ENCODE results near the gene PTGDS.

The PTGDS gene

GRCh38 chr9:136958898-136959850 lies 18.1 kb upstream of the PTGDS start:
- no peak for DNase-seq

DNA sequence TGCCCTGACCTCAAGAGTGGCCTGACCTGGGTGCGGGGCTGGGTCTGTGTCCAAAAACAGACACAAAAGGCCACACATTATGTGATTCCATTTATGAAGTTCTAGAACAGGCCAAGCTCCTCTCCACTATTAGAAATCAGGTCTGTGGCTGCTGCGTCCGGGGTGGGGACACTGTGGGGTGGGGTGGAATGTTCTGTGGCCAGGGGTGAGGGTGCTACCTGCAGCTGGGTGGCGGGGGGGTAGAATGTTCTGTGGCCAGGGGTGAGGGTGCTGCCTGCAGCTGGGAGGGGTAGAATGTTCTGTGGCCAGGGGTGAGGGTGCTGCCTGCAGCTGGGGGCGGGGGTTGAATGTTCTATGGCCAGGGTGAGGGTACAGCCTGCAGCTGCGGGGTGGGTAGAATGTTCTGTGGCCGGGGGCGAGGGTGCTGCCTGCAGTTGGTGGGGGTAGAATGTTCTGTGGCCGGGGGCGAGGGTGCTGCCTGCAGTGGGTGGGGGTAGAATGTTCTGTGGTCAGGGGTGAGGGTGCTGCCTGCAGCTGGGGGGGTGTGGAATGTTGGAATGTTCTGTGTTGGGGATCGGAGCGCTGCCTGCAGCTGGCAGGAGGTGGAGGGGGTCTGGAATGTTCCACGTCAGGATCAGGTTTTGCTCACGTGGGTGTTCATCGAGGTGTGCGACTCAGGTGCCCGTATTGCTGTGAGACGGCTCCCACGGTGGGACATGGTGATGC lies 16.9 kb upstream of the PTGDS start:
- no peak for DNase-seq

DNA sequence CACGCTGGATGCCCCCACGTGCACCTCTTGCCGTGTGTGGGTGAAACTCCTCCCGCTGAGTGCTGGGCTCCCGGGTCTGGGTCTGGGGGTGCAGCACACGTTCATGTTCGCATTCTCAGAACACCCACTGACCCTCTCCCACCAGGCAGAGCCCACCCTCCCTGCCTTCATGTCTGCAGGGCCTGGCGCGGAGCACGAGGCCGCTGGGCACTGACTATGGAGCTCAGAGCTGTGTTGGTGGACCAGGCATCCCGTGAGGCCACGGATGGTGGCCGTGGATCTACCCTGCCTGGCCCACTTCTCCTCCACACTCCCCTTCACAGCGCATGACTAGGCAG lies 16.4 kb upstream of the PTGDS start:
- DNase-seq: no peak

DNA sequence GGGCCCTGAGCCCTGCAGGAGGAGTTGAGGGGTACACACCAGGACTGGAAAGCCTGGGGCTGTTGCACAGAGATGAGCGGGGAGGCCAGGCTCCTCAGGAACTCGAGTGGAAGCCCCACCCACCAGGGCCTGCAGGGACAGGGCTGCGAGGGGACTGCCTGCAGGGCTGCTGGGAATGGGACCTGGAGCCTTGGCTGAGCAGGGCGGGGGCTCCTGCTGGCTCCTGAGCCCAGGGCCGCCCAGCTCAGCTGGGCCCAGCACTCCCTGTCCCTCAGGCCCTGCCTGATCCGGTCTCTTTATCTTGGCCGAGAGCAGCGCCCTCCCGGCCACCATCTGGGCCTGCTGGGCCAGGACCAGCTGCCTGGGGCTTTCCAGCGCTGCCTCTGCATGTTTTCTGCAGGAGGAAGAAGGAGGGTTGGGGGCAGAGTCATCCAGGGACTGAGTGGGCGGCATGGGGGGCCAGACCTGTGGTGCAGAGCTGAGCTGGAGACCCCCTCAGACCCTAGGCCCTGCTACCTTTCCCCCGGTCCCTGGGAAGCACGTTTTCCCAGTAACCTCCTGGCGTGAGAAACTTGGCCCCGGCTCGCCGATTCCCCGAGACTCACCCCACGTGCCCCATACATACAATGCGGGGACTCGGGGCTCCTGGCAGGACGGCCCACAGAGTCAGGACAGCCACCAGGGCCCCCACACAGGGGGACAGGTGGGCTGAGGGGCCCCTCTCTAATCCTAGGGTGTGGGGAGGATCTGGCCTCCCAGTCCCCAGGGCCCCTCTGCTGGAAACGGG lies 15.8 kb upstream of the PTGDS start:
- no peak for DNase-seq

DNA sequence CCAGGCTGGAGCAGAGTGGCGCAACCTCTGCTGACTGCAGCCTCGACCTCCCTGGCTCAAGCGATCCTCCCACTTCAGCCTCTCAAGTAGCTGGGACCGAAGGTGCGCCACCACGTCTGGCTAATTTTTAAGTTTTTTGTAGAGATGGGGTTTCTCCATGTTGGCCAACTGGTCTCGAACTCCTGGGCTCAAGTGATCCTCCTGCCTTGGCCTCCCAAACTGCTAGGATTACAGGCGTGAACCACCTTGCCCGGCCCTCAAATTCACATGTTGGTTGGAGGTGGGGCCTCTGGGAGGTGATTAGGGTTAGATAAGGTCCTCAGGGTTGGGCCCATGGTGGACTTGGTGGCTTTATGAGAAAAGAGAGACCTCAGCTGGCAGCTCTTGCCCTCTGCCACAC lies 15.1 kb upstream of the PTGDS start:
- no peak for DNase-seq

- no peak for DNase-seq
Measured at GRCh38 chr9:136962701-136963248, 14.5 kb upstream of the PTGDS start.

DNA sequence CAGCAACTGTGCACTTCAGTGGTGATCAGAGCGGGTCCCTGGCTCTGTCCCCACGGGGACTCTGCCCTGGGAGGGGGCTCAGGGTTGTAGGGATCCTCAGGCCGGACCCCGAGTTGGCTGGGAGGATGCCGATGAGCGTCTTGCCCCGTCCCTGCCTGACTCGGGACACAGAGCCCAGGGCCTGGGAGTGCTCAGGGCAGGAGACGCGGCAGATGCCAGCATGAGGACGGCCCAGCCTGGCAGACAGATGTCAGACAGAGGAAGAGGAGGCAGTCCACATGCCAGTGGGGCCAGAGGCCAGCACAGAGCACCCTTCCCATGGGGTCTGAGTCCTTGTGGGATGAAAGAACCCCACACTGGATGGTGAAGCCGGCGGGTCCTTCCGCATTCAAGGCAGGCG lies 14.0 kb upstream of the PTGDS start:
- DNase-seq: no peak

- no peak for DNase-seq
Measured at GRCh38 chr9:136963751-136964150, 13.6 kb upstream of the PTGDS start.

DNA sequence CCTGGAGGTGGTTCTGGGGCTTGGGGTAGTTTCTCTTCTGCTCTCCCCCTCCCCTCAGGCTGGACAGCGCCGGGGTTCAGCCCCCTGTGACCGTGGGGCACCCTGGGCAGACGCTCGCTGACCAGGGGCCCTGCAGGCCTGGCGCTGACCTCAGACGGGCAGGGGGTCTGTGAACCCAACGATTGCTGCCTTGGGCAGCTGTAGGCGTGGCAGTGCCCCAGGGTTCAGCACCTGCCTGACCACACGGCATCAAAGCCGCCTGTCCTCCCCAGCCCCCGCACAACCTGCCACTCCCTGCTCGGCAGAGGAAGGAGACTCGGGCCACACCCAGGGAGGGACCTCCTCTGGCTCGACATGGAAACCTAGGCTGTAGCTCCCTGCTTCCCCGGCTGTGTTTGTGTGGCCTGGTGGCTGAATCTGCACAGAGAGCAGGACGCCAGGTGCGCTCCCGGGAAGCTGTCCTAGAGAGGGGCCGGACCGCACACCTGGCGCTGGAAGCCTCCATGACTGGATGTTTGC lies 13.1 kb upstream of the PTGDS start:
- DNase-seq: no peak

GRCh38 chr9:136964833-136965422 lies 12.4 kb upstream of the PTGDS start:
- no peak for DNase-seq

DNA sequence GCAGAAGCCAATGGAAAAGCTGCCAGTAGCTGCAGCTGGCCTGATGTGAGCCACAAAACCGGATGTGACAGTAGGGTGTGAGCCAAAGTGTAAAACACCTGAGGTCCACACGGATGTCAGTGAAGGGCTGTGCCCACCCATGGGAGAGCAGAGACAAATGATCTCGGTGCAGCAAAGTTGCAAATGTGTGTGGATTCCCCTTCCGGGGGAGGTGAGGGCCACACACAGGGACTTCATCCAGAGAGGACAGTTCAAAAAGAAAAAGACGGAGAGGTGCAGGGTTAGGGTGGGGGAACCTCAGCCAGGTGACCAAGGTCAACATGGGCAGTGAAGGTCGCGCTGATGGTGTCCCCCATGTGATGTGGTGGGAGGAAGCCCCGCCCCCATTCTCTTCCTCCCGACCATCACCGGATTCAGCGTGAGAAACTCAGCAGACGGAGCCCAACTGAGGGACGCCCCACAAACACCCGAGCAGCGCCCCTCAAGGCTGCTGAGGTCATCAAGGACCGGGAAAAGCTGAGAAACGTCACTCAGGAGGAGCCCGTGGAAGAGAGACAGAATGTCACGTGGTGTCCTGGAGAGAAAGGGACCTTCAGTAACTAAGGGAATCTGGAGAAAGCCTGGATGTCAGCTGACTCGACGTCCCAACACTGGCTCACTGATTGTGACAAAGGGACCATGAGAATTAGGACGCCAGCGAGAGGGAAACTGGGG lies 11.4 kb upstream of the PTGDS start:
- no peak for DNase-seq

- no peak for DNase-seq
Measured at GRCh38 chr9:136968333-136969127, 8.8 kb upstream of the PTGDS start.

GRCh38 chr9:136969150-136969549 lies 8.2 kb upstream of the PTGDS start:
- no peak for DNase-seq

DNA sequence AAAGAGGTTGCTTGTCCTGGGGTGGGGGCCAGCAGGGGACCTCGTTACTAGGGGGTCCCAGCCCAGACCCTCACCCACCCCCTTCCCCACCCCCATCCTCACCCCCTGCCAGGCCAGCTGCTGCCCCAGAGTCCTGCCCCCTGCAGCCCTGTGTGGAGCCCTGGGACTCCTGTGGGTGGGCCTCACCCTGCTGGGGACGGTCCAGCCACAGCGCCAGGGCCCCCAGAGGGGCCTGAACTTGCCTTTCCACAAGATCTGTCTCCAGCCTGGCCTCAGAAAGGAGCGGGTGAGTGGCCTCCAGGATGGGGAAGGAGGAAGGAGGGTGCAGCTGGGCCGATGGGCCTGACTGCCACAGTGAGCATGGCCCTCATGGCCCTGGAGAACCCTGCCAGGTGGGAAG lies 7.5 kb upstream of the PTGDS start:
- DNase-seq: no peak

DNA sequence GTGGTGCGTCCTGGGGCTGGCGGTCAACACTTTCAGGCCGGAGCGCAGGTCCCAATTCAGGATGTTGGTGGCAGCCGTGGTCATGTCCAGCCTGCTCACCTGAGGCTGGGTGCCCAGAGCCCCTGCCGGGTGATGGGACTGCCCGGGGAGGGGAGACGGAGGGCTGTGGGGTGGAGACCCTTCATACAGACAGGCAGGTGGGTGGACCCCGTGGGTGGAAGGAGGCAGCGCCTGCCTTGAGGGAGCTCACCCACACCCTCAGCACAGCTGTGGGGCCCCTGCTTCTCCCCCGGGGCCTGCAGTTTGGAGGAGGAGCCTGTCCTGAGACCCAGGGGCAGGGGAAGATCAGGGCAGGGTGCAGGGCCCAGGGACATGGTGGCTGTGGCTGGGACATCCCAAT lies 6.9 kb upstream of the PTGDS start:
- DNase-seq: no peak

DNA sequence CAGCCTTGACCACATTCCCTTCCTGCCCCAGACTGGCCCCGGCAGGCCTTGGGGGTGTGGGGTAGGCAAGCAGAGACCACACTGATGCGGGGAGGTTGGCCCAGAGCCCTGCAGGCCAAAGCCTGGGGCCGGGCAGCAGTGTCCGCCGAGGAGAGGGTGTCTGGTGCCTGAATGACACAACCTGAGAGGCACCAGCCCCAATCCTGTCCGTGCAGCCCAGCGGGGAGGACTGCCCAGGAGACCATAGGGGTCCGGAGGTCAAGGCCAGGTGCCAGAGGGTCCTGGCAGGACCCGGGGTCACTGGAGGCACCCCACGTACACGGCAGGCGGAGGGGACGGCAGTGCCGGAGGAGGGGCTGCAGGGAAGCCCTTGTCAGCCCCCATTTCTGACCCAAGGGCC lies 5.6 kb upstream of the PTGDS start:
- DNase-seq: no peak

- no peak for DNase-seq
Measured at GRCh38 chr9:136972335-136972734, 5.0 kb upstream of the PTGDS start.

DNA sequence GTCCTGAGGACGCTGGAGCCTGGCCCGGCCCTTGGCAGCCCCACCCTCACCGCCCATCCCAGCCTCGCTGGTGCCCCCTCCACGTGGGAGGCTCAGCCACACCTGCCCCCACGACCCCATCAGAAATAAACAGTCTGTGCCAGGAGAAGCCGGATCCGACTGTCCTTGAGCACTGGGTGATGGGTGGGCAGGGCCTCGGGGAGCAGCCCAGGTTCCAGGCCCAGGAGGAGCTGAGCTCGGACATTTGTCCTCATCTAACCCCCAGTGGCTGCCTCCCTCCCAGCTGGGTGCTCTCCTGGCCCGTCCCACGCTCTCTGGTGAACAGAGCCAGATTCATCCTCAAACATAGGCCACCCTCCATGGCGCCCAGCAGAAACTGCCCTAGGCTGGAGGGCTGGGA lies 4.6 kb upstream of the PTGDS start:
- no peak for DNase-seq

- DNase-seq: no peak
Measured at GRCh38 chr9:136973618-136974617, 3.4 kb upstream of the PTGDS start.
